Neuronal stem cell (in vitro differentiated cells): Measurements from ENCODE around the gene LCK.

Experiments used
- DNase-seq: peaks from one replicate; pipeline ENCODE4 v3.0.0-alpha.2; 2013; ENCODE audit warnings: low spot score
- H2AFZ ChIP-seq: one replicate; pipeline ENCODE4 v1.6.1; 2013; ENCODE audit warnings: mild to moderate bottlenecking, low read length, inconsistent platforms
- H2AK5ac ChIP-seq: 2 replicates; pipeline ENCODE4 v1.6.1; 2013; ENCODE audit warnings: low read depth, mild to moderate bottlenecking, inconsistent platforms, low read length, moderate library complexity, mixed read lengths
- H2BK120ac ChIP-seq: 2 replicates; pipeline ENCODE4 v1.6.1; 2013; ENCODE audit warnings: low read depth, mild to moderate bottlenecking, inconsistent platforms, low read length, moderate library complexity, mixed read lengths
- H2BK12ac ChIP-seq: one replicate; pipeline ENCODE4 v1.6.1; 2013; ENCODE audit warnings: low read length, inconsistent platforms
- H2BK15ac ChIP-seq: 2 replicates; pipeline ENCODE4 v1.6.1; 2013; ENCODE audit warnings: mild to moderate bottlenecking, low read length, inconsistent platforms, mixed read lengths
- H2BK5ac ChIP-seq: one replicate; pipeline ENCODE4 v1.6.1; 2013; ENCODE audit warnings: inconsistent platforms, mild to moderate bottlenecking, low read length, moderate library complexity
- H3K14ac ChIP-seq: one replicate; pipeline ENCODE4 v1.6.1; 2013; ENCODE audit warnings: low read length, inconsistent platforms
- H3K18ac ChIP-seq: 2 replicates; pipeline ENCODE4 v1.6.1; 2013; ENCODE audit warnings: low read length, inconsistent platforms
- H3K23ac ChIP-seq: 2 replicates; pipeline ENCODE4 v1.6.1; 2013; ENCODE audit warnings: low read depth, mild to moderate bottlenecking, mixed read lengths, low read length, inconsistent platforms; ENCODE audit not compliant: poor library complexity
- H3K27ac ChIP-seq: replicated peaks from 3 replicates; pipeline ENCODE4 v1.5.1; 2013; ENCODE audit warnings: low read length, inconsistent platforms
- H3K27me3 ChIP-seq, 3 experiments: 2 replicates each; pipeline ENCODE4 v1.6.1; 2013; ENCODE audit warnings: low read length in 3 of 3, mild to moderate bottlenecking in 2 of 3, inconsistent platforms in 1 of 3, low read depth in 1 of 3, mixed read lengths in 1 of 3, moderate library complexity in 1 of 3; ENCODE audit not compliant: control insufficient read depth in 3 of 3, insufficient read depth in 3 of 3
- H3K36me3 ChIP-seq, 2 donors: replicated peaks in 1 of 2; 2 replicates each; pipeline ENCODE4 v1.6.1; 2013; ENCODE audit warnings: low read length in 2 of 2; ENCODE audit not compliant: control insufficient read depth in 2 of 2, insufficient read depth in 2 of 2
- H3K4ac ChIP-seq: 2 replicates; pipeline ENCODE4 v1.6.1; 2013; ENCODE audit warnings: inconsistent platforms, mild to moderate bottlenecking, low read length, moderate library complexity
- H3K4me1 ChIP-seq, 2 donors: 1 replicate in 1 of 2; 2 replicates in 1 of 2; pipeline ENCODE4 v1.6.1; 2013; ENCODE audit warnings: low read length in 2 of 2, low read depth in 1 of 2; ENCODE audit not compliant: control insufficient read depth in 2 of 2, insufficient read depth in 1 of 2
- H3K4me2 ChIP-seq: one replicate; pipeline ENCODE4 v1.6.1; 2013; ENCODE audit warnings: mild to moderate bottlenecking, low read length, inconsistent platforms; ENCODE audit not compliant: insufficient read depth, poor library complexity, severe bottlenecking
- H3K4me3 ChIP-seq, 2 donors: 2 replicates each; pipeline ENCODE4 v1.5.1; 2013; ENCODE audit warnings: low read length in 2 of 2, mild to moderate bottlenecking in 2 of 2, inconsistent platforms in 1 of 2, moderate library complexity in 1 of 2
- H3K79me1 ChIP-seq: one replicate; pipeline ENCODE4 v1.6.1; 2013; ENCODE audit warnings: low read depth, mild to moderate bottlenecking, inconsistent platforms, low read length, moderate library complexity
- H3K9ac ChIP-seq: one replicate; pipeline ENCODE4 v1.6.1; 2013; ENCODE audit warnings: mild to moderate bottlenecking, low read depth, low read length, inconsistent platforms; ENCODE audit not compliant: poor library complexity
- H3K9me3 ChIP-seq, 2 donors: replicated peaks in 1 of 2; 2 replicates each; pipeline versions ENCODE3 to v1.6.1; 2013; ENCODE audit warnings: low read length in 2 of 2, mild to moderate bottlenecking in 2 of 2, inconsistent platforms in 1 of 2, low read depth in 1 of 2, mixed read lengths in 1 of 2, moderate library complexity in 1 of 2; ENCODE audit not compliant: control insufficient read depth in 2 of 2, insufficient read depth in 1 of 2
- H4K8ac ChIP-seq: one replicate; pipeline ENCODE4 v1.6.1; 2013; ENCODE audit warnings: low read depth, mild to moderate bottlenecking, inconsistent platforms, low read length, moderate library complexity
- H4K91ac ChIP-seq: one replicate; pipeline ENCODE4 v1.6.1; 2013; ENCODE audit warnings: low read length, low read depth, mild to moderate bottlenecking, inconsistent platforms; ENCODE audit not compliant: poor library complexity
- WGBS, 2 donors: extraction: QIAGEN DNeasy Blood & Tissue Kit; methylation state at CpG; one replicate each; pipeline ENCODE4 v1.1.7; 2013; ENCODE audit warnings: missing lambda C conversion rate in 2 of 2, mixed read lengths in 1 of 2; ENCODE audit not compliant: insufficient read length in 2 of 2, insufficient replicate concordance in 1 of 2; ENCODE audit errors: extremely low coverage in 2 of 2; 5-methylcytosine and 5-hydroxymethylcytosine counted together

LCK gene

GRCh38 chr1:32223683-32224082, 27.4 kb upstream of the LCK start:
- H3K4ac ChIP-seq = no peak overlapping the region
- H3K23ac ChIP-seq = no peak overlapping the region
- no peak overlapping the region for H3K27ac ChIP-seq
- H3K14ac ChIP-seq = no peak overlapping the region
- no peak overlapping the region for H2BK120ac ChIP-seq
- no peak overlapping the region for H2BK12ac ChIP-seq
- H2BK15ac ChIP-seq = no peak overlapping the region
- H3K4me2 ChIP-seq = no peak overlapping the region
- peaks cover 10 to 15% of the 10 kb centered on the region in 2 donors for H3K4me1 ChIP-seq
- H3K9me3 ChIP-seq = no peaks in the 10 kb centered on the region
- DNase-seq = no peak
- no peak overlapping the region for H4K8ac ChIP-seq
- H3K9ac ChIP-seq = no peak overlapping the region
- H3K36me3 ChIP-seq = peaks cover 30 to 58% of the 10 kb centered on the region in 2 donors
- no peaks in the 10 kb centered on the region for H3K27me3 ChIP-seq
- no peak overlapping the region for H3K18ac ChIP-seq
- no CpG with 5 or more reads among the region's 3 CpGs for WGBS, 2 donors
- H2AK5ac ChIP-seq = no peak overlapping the region
- H3K4me3 ChIP-seq = peak overlapping the region in 1 of 2 donors; percentile 28
- no peak overlapping the region for H4K91ac ChIP-seq
- H2AFZ ChIP-seq = no peak overlapping the region
- peaks cover 2% of the 10 kb centered on the region for H3K79me1 ChIP-seq
- H2BK5ac ChIP-seq = no peak overlapping the region

- H4K91ac ChIP-seq = no peak overlapping the region
- no peak overlapping the region for H3K4ac ChIP-seq
- no peak overlapping the region for H2BK15ac ChIP-seq
- H3K14ac ChIP-seq = no peak overlapping the region
- no peak overlapping the region for H4K8ac ChIP-seq
- no peak overlapping the region for H2BK120ac ChIP-seq
- DNase-seq = no peak
- no peak overlapping the region for H3K9ac ChIP-seq
- H3K27me3 ChIP-seq = no peaks in the 10 kb centered on the region
- peaks cover 10 to 15% of the 10 kb centered on the region in 2 donors for H3K4me1 ChIP-seq
- no peak overlapping the region for H2AFZ ChIP-seq
- peaks cover 2% of the 10 kb centered on the region for H3K79me1 ChIP-seq
- H3K4me2 ChIP-seq = no peak overlapping the region
- no peak overlapping the region for H3K27ac ChIP-seq
- H2BK12ac ChIP-seq = no peak overlapping the region
- WGBS, 2 donors = no CpG with 5 or more reads among the region's 4 CpGs
- H3K9me3 ChIP-seq = no peaks in the 10 kb centered on the region
- no peak overlapping the region for H2BK5ac ChIP-seq
- no peak overlapping the region for H3K18ac ChIP-seq
- H3K23ac ChIP-seq = no peak overlapping the region
- H3K4me3 ChIP-seq = no peak overlapping the region
- no peak overlapping the region for H2AK5ac ChIP-seq
- H3K36me3 ChIP-seq = peaks cover 35 to 63% of the 10 kb centered on the region in 2 donors
Observed at GRCh38 chr1:32224285-32224684, 26.8 kb upstream of the LCK start.

- H3K23ac ChIP-seq = no peak overlapping the region
- no CpG with 5 or more reads among the region's 3 CpGs for WGBS, 2 donors
- no peak overlapping the region for H3K27ac ChIP-seq
- H3K36me3 ChIP-seq = peaks cover 38 to 82% of the 10 kb centered on the region in 2 donors
- H2BK15ac ChIP-seq = no peak overlapping the region
- H4K91ac ChIP-seq = no peak overlapping the region
- no peaks in the 10 kb centered on the region for H3K9me3 ChIP-seq
- no peak overlapping the region for H2AFZ ChIP-seq
- no peak overlapping the region for H3K4ac ChIP-seq
- H2BK5ac ChIP-seq = no peak overlapping the region
- no peak overlapping the region for H3K18ac ChIP-seq
- peaks cover 0 to 2% of the 10 kb centered on the region in 2 donors for H3K4me1 ChIP-seq
- no peak overlapping the region for H2BK12ac ChIP-seq
- no peak overlapping the region for H4K8ac ChIP-seq
- H3K4me3 ChIP-seq = no peak overlapping the region
- no peak overlapping the region for H2BK120ac ChIP-seq
- H2AK5ac ChIP-seq = no peak overlapping the region
- H3K79me1 ChIP-seq = no peaks in the 10 kb centered on the region
- no peak overlapping the region for H3K9ac ChIP-seq
- H3K14ac ChIP-seq = no peak overlapping the region
- no peaks in the 10 kb centered on the region for H3K27me3 ChIP-seq
- DNase-seq = no peak
- H3K4me2 ChIP-seq = no peak overlapping the region
Observed at GRCh38 chr1:32228771-32229170, 22.3 kb upstream of the LCK start.

- Histone ChIP-seq H3K27ac (no peak overlapping the region), H3K4me3 (no peak overlapping the region), H3K4me1 (peaks cover 0 to 2% of the 10 kb centered on the region in 2 donors), H2BK15ac (no peak overlapping the region), H3K27me3 (no peaks in the 10 kb centered on the region), H3K18ac (no peak overlapping the region), H3K4ac (no peak overlapping the region), H3K9ac (no peak overlapping the region), H4K91ac (no peak overlapping the region), H3K14ac (no peak overlapping the region), H2AK5ac (no peak overlapping the region), H4K8ac (no peak overlapping the region), H2BK120ac (no peak overlapping the region), H3K9me3 (no peaks in the 10 kb centered on the region), H2BK5ac (peak overlapping the region; percentile 10), H3K36me3 (peaks cover 36 to 55% of the 10 kb centered on the region in 2 donors), H3K23ac (no peak overlapping the region), H3K79me1 (peaks cover 5% of the 10 kb centered on the region), H3K4me2 (no peak overlapping the region), H2AFZ (no peak overlapping the region), H2BK12ac (no peak overlapping the region)
- no CpG with 5 or more reads among the region's 5 CpGs for WGBS, 2 donors
- no peak for DNase-seq
Observed at GRCh38 chr1:32231843-32232432, 19.1 kb upstream of the LCK start.
